Measurements from ENCODE around the gene GNB1L.

GNB1L gene

DNA sequence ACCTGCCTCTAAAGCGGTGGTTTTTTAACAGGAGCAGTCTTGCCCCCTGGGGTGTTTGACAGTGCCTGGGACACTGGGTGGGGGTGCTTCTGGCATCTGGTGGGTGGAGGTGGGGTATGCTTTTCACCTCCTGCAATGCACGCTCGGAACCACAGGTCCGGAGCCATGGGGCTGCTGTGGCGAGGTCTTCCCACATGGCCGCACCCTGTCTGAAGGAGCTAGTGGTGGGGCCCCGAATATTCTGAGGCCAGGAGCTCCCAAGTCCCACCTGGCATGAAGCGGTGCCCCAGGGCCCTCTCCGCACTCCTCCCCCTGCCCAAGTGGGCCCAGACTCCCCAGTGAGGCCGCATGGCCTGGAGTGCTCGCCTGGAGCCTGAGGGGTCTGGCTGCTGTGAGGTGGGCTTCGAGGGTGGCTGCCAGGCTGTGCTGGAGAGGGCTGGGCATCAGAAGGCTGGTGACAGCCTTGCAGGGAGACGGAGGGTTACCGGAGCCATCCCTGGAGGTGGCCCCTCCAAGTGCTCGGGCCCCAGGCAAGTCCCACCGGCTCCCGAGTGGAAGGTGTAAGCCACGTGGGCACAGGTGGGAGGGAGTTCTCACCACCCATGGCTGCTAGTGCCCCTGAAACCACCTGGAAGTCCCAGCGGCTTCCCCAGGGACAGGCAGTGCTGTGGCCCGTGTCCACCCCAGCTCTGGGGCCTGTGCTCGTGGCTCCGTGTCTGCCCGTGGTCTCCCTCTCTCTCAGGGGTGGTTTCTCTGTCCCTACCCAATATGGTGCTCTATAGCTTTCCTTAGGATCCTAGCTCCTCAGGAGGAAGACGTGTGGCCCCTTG, 79.0 kb downstream of the GNB1L start:
- DNase-seq (ENCODE audit: low read depth): no peak

DNA sequence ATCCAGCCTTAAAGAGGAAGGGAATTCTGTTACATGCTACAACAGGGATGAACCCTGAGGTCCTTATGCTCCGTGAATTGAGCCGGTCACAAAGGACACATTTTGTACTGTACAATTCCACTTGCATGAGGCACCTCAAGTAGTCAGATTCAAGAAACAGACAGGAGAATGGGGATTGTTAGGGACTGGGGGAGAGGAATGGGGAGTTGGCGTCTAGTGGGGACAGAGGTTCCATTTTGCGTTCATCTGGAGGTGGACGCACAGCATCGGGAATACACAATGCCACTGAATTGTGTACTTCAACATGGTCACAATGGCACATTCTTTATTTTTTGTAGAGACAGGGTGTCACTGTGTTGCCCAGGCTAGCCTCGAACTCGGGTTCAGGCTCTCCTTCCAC, 80.0 kb downstream of the GNB1L start:
- DNase-seq (ENCODE audit: low read depth): no peak

DNA sequence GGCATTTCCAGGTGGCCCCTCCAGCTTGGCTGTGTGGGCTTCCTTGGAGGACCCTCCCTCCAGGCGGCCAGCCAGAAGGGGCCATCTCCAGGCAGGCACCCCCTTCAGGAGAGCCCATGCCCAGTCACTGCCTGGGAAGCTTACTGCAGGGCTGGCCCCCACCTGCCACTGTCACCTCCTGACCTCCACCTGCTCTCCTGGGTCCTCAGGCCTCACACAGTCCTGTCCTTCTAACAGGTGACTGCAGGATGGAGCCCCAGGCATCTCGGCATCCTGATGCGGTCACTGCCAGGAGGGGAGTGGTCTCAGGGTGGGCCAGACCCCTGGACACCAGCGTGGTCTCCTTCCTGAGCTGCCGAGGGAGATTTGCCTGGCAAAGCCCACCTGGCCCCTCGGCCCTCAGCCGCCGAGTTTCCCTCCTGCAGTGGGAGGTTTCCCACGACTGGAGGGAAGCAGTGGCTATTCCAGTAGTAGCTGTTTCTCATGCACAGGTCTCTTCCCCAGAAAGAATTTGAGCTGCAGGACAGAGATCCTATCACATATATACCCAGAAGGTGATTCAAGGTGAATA, 81.1 kb downstream of the GNB1L start:
- DNase-seq (ENCODE audit: low read depth): no peak

DNA sequence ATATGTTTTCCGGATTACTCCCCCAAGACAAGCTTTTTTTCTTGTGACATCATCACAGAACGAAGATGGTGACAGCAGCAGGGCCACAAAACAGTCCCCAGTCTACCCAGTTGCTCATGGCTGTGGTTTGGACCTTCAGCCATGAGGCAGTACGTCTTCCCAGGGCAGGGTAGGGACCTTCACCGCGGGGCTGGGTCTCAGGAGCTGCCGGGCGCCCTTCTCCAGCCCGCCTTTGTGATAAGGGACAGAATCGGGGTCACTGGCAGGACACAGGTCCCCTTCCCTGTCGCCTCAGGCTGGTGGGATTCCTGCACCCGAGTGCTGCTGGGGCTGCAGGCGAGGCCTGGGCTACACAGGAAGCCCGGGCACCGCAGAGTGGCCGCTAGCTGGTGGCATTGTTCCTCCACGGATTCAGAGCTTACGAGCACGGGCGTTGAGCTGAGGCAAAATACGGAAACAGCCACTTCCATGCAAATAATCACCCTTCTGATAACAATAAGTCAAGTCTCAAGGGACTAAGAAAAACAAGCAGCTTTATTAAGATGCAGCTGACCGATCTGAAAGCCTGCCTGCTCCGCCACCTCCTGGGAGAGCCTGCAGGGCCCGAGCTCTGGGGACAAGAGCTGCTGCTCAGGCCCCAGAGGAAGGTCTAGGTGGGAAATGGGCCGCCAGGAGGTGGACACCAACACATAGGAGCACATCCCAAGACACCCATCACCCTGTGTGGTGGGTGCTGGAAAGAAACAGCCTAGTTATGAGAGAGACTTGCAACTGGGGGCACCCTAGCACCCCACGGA, 81.8 kb downstream of the GNB1L start:
- DNase-seq (ENCODE audit: low read depth): no peak

DNA sequence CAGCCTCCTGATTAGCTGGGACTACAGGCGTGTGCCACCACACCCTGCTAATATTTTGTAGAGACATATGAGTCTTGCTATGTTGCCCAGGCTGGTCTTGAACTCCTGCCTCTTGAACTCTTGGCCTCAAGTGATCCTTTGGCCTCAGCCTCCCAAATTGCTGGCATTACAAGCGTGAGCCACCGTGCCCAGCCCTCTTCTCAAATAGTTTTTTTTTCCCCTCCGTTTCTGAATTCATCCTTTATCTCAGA, 82.3 kb downstream of the GNB1L start:
- DNase-seq (ENCODE audit: low read depth): no peak

DNA sequence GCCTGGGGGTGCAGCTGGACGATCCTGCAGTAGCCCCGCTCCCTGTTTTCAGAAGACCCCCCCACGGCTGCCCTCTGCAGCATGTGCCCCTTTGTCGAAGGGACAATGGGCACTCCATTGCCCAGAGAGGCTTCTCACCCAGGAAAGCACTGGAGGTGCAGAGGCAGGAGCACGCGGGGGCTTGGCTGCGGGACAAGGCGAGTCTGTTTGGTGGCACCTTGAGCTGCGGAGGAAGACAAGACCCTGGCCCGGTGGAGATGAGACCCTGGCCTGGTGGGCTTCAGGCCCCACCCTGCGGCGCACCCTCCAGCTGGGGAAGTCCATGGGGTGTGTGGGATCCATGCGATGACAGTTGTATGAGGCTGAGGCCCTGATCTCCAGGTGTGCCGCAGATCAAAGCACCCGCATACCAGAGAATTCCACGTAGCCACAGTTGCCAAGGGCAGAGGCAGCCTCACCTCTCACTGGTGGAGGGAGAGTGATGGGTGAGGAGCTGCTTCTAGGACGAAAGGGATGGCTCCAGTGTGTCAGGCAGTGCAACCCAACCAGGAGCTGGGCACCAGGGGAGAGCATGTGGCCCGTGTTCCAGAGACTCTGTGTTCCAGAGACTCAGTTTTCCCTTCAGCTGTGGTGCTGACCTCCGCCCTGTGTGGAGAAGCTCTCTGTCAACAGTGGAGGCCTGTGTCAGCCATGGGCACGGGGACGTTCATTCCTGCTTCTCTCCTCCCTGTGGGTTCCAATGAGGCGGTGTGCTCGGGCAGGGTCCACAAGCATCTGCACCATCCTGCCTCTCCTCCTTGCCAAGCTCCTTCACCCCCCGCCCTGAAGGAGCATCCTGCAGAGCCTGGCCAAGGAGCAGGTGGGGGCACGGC, 84.1 kb downstream of the GNB1L start:
- no peak for DNase-seq (ENCODE audit: low read depth)

DNA sequence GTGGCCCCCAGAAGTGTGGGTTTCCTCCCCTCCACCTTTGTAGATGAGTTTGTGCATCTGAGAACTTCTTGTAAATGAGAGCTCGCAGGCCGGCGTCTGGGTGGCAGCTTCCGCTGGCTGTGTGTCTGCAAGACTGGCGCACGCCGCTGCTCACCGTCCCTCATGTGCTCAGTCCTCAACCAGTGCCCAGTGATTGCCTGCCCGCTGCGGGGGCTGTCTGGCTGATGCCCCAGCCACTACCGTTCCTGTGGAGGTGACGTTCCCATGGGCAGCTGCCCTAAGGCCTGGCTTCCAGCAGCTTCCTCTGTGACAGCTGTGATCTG, 85.3 kb downstream of the GNB1L start:
- no peak for DNase-seq (ENCODE audit: low read depth)

DNA sequence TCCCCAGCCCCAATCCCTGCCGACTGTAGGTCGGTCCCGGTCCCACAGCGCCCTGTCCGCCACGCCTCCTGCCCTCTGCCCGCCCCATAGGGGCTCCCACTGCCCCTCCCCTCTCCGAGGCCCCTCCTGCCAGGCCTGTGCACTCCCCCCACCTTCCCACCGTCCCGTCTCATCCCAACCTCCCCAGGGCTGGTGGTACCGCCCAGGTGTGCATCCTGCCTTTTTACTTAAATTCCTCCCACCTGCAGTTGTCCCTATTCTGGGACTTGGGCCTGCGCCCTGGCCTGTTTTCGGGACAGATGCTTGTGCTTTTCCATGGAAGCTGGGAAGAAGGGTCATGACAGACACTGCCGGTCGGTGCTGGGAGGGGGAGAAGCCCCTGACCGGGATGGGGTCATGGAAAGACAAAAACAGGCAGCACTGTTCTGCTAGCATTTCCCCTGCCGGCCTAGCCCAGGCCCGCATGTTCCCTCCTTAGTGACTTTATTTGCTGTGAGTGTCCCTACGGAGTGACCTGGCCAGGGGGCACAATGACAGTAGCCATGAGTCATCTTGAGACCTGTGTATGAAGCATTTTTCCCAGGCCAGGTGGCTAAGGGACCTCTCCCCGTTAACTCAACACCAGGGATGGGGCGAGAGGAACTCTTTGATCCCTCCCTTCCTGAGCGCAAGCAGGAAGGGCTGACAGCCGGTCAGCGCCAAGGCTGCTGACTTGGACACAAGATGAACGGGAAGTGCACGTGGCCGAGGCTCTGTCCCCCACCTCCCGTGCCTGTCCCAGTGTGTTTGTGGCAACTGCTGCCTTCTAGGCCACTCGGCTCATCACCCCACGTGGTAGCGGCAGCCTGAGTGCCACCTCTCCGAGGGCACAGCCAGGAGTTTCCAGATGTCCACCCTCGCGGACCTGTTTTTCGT, 87.0 kb downstream of the GNB1L start:
- DNase-seq (ENCODE audit: low read depth): no peak

DNA sequence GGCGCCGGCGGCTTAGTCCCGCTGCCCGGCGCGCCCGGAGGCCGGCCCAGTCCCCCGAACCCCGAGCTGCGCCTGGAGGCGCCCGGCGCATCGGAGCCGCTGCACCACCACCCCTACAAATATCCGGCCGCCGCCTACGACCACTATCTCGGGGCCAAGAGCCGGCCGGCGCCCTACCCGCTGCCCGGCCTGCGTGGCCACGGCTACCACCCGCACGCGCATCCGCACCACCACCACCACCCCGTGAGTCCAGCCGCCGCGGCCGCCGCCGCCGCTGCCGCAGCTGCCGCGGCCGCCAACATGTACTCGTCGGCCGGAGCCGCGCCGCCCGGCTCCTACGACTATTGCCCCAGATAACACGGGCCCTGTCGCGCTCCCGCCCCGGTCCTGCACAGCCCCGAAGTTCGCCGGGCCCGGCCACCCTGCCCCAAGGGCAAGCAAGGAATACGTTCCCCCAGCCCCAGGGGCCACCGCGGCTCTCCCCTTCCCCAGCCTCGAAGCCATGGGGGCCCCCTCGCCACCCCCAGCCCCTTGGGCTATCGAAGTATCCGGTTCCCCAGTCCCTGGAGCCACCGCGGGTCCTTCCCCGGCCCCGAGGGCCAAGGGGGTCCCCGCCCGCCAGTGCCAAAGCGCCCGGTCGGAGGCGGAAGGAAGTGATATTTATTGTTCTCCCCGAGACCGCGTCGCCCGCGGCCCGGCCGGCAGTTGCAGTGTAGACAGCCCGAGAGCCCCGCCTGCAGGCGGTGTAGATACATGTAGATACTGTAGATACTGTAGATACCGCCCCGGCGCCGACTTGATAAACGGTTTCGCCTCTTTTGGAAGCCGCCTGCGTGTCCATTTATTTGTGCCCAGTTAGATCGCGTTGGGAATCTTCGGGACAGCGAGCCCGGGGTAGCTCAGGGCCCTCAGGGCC, 87.9 kb downstream of the GNB1L start:
- DNase-seq (ENCODE audit: low read depth): no peak

DNA sequence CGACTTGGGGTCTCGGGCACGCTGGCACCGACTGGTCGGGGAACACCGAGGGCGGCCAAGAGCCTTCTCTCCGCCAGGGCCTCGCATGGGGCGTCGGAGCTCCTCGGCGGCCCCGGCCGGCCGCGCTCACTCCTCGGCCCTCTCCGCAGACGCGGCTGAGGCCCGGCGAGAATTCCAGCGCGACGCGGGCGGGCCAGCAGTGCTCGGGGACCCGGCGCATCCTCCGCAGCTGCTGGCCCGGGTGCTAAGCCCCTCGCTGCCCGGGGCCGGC, 88.5 kb downstream of the GNB1L start:
- no peak for DNase-seq (ENCODE audit: low read depth)

DNA sequence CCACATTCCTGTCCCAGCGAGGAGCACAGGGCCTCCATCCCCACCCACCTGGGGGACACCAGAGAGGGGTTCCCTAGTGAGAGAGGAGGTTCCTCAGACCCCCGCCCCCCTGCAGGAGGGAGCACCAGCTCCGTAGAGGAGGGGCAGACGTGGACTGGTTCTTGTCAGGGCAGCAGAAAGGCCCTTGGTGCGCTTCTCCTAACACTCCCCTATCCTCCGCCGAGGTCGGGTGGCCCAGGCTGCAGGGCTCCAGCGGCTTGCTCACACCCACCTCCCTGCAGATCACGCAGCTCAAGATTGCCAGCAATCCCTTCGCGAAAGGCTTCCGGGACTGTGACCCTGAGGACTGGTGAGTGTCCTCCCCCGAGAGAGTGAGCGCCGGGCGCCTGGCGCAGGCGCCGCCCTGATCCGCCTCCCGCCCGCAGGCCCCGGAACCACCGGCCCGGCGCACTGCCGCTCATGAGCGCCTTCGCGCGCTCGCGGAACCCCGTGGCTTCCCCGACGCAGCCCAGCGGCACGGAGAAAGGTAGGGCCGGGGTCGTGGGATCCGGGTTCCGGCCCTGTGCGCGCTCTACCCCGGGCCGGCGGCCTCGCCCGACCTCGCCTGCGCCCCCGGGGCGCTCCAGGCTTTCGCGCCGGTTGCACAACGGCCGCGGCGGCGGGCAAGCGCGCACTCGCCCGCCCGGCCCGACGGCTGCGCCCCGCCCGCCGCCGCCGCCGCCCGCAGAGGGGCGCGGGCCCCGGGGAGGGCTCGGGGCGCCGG, 89.0 kb downstream of the GNB1L start:
- no peak for DNase-seq (ENCODE audit: low read depth)

DNA sequence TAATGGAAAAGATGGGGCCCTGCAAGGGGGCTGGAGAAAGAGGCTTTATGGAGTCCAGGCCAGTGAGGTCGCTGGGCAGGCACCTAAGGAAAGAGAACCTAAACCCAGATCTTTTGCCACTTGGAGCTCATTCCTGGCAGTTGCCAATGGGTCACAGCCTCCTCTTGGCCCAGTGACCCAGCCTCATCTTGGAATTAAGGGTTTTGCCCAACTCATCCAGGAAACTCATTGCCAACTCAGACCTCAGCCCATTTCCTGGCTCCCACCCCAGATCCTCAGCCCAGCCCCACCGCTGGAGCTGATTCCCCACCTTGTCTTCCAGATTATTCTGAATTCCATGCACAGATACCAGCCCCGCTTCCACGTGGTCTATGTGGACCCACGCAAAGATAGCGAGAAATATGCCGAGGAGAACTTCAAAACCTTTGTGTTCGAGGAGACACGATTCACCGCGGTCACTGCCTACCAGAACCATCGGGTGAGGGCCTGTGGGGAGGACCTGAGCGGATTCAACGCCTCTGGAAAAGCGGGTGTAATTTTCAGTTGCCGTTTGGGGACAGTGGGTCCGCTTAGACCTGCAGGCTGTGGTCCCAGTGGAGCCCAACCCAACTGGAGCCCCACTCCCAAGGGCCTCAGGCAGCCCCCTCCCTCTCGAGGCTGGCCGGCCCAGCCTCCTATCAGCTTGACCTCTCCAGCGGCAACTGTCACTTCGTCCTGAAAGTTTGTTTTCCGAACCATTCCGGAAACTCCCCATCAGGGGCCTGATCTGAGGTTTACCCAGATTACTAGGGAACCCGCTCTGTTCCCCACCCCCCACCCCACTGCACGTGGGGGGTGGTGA, 89.8 kb downstream of the GNB1L start:
- no peak for DNase-seq (ENCODE audit: low read depth)

DNA sequence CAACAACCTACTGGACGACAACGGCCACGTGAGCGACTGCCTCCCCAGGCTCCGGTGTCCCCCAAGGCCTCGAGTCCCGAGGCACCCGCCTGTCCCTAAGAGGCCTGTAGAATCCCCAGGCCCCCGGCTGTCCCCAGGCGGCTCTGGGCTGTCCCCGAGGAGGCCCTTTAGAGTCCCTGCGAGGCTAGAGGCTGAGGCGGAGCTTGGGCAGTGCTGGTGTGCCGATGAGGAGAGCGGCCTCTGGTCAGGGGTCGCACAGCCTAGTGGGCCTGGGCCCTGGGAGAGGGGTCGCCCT, 90.4 kb downstream of the GNB1L start:
- no peak for DNase-seq (ENCODE audit: low read depth)

DNA sequence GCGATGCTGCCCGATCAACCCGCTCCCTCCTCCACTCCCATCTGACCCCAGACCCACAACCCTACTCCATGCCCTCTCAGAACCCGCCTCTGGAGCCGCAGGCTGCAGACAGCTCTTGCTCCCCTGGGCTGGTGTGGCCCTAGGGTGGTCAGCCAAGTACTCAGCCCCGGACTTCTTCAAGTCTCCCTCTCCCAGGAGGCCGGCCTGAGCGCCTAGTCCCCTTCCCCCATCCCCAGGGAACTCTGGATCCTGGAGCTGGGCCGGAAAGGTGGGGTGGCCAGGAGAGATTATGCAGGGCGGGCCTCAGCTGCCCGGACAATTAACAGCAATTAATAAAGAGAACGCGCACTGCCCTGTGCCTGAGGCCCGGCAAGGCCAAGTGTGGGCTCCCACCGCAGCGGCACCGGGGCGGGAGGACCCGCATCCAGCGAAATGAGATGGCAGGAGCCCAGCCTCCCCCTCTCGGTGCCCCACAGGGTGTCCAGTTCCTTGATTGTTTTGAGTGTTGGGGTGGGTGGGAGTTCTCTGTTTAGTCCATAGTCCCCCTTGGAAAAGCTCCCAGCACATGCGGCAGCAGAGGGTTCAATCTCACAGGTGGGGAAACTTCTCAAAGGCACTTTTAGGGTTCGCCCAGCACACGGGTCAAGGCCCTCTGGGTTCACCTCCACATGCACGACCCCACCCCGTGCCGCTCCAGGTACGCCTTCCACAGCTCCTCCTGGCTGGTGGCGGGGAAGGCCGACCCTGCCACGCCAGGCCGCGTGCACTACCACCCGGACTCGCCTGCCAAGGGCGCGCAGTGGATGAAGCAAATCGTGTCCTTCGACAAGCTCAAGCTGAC, 91.0 kb downstream of the GNB1L start:
- DNase-seq (ENCODE audit: low read depth): no peak

DNA sequence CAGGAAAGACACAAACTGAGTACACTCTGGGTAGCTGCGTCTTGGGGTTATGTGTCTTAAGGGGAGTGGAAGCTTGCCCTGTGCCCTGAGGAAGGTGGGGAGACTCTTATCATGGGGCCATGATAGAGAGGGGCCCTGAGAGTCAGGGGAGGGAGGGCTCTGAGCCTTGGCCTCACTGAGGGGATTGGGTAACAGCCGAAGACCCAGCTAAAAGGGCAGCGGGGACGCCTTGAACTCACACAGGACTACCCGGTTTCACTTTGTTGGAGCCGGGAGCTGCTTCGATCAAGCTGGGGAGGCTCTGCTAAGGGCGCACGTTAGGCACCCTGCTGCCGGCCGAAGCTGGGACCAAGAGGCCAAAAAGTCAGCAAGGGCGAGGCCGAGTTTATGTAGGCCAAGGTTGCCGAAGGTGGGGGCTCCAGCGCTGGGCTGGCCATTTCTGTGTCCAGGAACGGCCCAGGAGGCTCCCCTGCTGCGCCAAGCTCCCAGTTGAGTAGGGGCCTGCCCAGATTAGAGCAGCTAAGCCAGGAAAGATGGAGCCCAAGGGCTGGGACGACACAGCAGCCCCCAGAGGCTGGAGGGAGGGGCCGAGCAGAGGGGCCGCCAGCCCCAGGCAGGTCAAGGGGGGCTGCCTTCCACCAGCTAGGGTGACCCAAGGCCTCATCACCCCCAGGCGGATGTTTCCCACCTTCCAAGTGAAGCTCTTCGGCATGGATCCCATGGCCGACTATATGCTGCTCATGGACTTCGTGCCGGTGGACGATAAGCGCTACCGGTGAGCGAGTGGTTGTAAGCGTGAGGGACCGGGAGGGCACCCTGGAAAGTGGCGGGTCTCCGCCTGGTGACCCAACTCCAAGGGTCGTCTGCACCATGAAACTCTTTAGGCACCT, 91.9 kb downstream of the GNB1L start:
- no peak for DNase-seq (ENCODE audit: low read depth)

DNA sequence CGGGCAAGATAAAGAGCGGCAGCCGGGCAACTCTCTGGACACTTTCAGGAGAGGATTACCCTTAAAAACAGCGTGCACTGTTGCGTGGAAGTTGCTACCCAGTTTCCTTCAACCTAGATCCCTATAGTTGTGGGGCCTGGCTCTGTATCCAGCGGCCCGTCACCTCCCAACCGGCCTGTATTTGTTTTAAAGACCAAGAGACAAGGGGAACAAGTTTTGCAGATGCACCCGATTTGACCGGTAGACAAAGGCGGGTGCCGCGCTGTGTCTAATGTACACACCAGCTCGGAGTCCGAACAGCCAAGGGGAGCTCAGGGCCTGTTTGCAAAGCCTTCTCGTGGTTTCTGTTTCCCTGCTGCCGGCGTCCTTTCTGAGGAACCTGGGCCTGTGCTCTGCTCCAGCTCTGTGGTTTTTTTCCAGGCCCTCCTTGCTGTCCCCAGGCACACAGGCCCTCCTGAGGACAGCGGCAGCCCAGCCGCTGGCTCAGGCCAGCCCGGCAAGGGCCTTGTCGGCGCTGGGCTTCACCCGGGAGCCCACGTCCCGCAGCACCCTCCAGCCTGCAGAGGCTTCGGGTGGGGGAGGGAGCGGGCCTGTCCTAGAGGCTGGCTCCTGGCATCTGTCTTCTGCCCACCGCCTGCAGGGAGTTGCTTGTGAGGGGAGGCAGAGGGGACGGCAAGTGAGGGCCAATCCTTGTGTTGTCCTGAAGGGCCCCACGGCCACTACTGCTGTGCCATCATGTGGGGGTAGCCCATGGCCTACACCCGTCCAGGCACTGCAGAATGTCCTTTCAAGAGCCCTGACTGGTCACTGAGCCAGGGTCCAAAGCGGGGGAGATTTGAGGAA, 92.7 kb downstream of the GNB1L start:
- no peak for DNase-seq (ENCODE audit: low read depth)

All from GM04503 (cell line).